HUES6 (cell line): ENCODE data around the gene ELFN2.

ENCODE experiments used
- H3K27ac ChIP-seq: 2 replicates; pipeline ENCODE4 v1.7.0; 2013; ENCODE audit warnings: low read depth, mild to moderate bottlenecking, low read length, inconsistent platforms
- H3K27me3 ChIP-seq: 2 replicates; pipeline ENCODE4 v1.6.1; 2013; ENCODE audit warnings: low read length; ENCODE audit not compliant: control insufficient read depth, insufficient read depth
- H3K36me3 ChIP-seq: 2 replicates; pipeline ENCODE4 v1.6.1; 2013; ENCODE audit warnings: low read length; ENCODE audit not compliant: control insufficient read depth, insufficient read depth
- H3K4me1 ChIP-seq: 2 replicates; pipeline ENCODE4 v1.6.1; 2013; ENCODE audit warnings: low read length; ENCODE audit not compliant: control insufficient read depth, insufficient read depth
- H3K4me3 ChIP-seq: 2 replicates; pipeline ENCODE4 v1.5.1; 2013; ENCODE audit warnings: low read depth, low read length
- H3K9ac ChIP-seq: one replicate; pipeline ENCODE4 v1.6.1; 2013; ENCODE audit warnings: mild to moderate bottlenecking, low read length
- H3K9me3 ChIP-seq: 2 replicates; pipeline ENCODE4 v1.6.1; 2013; ENCODE audit warnings: low read depth, low read length; ENCODE audit not compliant: control insufficient read depth, insufficient read depth

ELFN2 gene

DNA sequence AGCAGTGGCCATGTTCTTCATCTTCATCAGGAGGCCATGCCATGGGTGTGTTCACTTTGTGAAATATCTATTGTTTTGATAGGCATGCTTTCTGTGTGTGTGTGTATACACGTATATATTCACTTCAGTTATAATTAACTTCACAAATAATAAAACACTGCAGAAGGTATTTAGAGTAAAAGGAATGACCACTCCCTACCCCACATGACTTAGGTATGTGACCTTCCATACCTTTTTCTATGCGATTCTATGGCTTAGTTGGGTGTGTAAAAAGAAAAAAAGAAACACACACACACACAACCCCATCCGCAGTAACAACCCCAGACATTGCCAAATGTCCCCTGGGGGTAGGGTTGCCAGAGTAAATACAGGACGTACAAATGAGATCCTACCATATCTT lies 73.0 kb downstream of the ELFN2 start:
- no peaks in the 10 kb centered on the region; the same call in 1 of the 2 replicates for H3K27me3 ChIP-seq
- H3K27ac ChIP-seq, result no peak overlapping the region
- no peak overlapping the region for H3K4me3 ChIP-seq
- no peaks in the 10 kb centered on the region for H3K9me3 ChIP-seq
- no peak overlapping the region for H3K9ac ChIP-seq
- H3K4me1 ChIP-seq, result peaks cover 6% of the 10 kb centered on the region; the same call in 1 of the 2 replicates
- H3K36me3 ChIP-seq, result no peaks in the 10 kb centered on the region

DNA sequence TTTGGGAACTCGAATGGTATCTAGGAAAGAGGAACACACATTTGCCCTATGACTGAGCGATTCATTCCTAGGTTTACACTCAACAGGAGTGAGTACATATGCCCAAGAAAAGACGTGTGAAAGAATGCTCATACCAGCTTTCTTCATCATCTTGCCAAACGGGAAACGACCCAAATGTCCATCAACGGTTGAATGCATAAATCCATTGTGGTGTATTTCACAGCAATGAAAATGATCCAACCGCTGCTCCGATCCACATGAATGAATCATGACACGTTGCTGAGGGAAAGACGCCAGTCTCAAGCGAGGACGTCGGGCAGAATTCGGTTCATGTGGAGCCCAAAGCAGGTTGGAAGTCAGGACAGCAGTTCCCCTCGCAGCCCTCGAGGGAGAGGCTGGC lies 73.4 kb downstream of the ELFN2 start:
- no peak overlapping the region for H3K4me3 ChIP-seq
- H3K4me1 ChIP-seq, result peaks cover 2% of the 10 kb centered on the region; the same call in 1 of the 2 replicates
- no peak overlapping the region for H3K9ac ChIP-seq
- no peak overlapping the region for H3K27ac ChIP-seq
- H3K9me3 ChIP-seq, result no peaks in the 10 kb centered on the region
- H3K27me3 ChIP-seq, result no peaks in the 10 kb centered on the region; the same call in 1 of the 2 replicates
- no peaks in the 10 kb centered on the region for H3K36me3 ChIP-seq

DNA sequence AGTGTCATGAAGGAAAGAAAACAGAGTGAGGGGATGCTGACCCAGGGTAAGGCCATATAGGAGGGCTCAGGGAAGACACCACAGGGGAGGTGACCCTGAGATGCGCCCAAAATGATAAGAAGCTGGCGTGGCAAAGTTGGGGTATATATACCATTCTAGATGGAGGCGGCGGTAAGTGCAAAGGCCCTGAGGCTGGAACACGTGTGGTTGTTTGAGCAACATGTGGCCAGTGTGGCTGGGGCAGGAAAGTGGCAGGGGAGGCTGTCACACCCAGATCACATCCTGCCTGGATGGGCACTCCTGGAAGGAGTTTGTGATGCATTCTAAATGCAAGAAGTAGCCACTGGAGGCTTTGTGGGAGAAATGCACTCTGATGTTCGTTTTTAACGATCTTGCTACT lies 74.8 kb downstream of the ELFN2 start:
- no peaks in the 10 kb centered on the region for H3K9me3 ChIP-seq
- no peaks in the 10 kb centered on the region for H3K36me3 ChIP-seq
- H3K9ac ChIP-seq, result no peak overlapping the region
- no peaks in the 10 kb centered on the region for H3K4me1 ChIP-seq
- H3K4me3 ChIP-seq, result no peak overlapping the region
- no peak overlapping the region for H3K27ac ChIP-seq
- H3K27me3 ChIP-seq, result no peaks in the 10 kb centered on the region; the same call in 1 of the 2 replicates

DNA sequence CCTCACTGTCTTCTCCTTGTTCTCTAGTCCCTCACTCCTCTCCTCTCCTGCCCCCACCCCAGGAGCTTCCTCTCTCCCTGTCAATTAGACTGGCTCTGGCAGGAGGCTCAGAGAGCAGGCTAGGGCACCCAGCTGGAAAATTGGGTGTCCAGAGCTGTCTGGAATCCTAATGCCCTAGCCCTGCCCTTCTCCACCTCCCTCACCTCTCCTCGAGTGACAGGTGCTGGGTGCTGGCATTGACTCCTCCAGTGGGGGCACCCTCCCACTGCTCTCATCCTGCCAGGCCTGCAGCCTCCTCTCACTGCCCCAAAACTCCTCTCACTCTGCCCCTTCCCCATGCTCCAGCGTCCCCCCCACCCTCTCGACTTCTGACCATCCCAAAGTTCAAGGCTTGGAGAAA lies 76.0 kb downstream of the ELFN2 start:
- Histone ChIP-seq H3K4me3 (no peak overlapping the region), H3K36me3 (no peaks in the 10 kb centered on the region), H3K9me3 (no peaks in the 10 kb centered on the region), H3K27me3 (no peaks in the 10 kb centered on the region; the same call in 1 of the 2 replicates), H3K4me1 (no peaks in the 10 kb centered on the region), H3K27ac (no peak overlapping the region), H3K9ac (no peak overlapping the region)

DNA sequence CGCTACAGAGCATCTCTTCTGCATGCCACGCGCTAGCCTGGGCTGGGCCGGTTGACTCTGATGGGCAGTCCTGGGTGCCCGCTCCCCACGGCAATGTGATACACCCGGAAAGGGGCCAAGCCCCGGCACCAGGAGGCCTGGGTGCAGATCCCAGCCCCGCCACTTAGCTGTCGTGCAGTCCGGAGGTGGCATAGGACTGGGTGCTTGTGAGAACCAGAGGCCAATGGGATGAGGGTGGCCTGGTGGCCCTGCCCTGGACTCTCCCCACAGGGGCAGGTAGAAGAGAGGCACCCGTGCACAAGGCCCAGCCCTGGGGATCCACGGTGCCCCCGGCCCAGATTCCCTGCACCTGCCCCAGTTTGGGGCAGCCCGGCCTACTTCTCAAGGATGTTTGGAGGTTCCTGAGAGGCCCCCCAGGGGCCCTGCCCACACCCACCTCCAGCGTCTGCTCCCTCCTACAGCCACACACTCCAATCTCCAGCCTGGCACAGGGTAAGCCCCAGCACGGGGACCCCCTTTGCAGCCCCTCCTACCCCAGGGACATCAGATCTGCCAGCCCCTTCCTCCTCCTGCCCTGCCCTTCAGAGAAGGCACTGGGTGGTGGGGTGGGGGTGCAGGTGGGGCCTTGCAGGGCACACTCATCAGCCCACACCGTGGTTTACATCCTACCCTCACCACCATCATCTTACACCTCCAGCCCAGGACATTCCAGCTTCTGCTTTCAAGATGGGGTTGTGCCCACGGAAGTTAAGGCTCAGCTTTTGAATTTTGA lies 78.0 kb downstream of the ELFN2 start:
- no peak overlapping the region for H3K9ac ChIP-seq
- H3K4me3 ChIP-seq, result no peak overlapping the region
- H3K9me3 ChIP-seq, result no peaks in the 10 kb centered on the region
- no peaks in the 10 kb centered on the region for H3K36me3 ChIP-seq
- no peak overlapping the region for H3K27ac ChIP-seq
- 0 out of 2 replicates have a peak, but pooled peaks cover 4% of the 10 kb centered on the region for H3K4me1 ChIP-seq
- no peaks in the 10 kb centered on the region; the same call in 1 of the 2 replicates for H3K27me3 ChIP-seq

DNA sequence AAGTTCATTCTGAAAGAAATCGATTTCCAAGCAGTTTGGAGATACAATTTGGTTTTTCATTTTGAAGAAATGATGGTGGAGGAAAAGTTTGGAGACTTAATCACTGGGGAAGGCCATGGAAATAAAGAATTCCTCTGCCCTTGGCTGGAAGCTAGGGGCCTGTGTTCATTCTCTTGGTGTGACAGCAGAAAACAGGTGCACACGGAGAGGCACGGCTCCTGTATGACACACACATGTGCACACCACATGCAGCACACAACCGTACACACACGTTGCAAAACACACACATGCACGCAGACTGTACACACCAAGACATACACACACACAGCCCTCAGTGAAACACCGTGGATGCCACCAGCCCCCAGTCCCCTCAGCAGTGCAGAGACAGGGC lies 80.8 kb downstream of the ELFN2 start:
- no peaks in the 10 kb centered on the region for H3K9me3 ChIP-seq
- no peak overlapping the region for H3K27ac ChIP-seq
- H3K36me3 ChIP-seq, result no peaks in the 10 kb centered on the region
- no peak overlapping the region for H3K4me3 ChIP-seq
- no peak overlapping the region for H3K9ac ChIP-seq
- peaks cover 7% of the 10 kb centered on the region; the same call in 1 of the 2 replicates for H3K27me3 ChIP-seq
- peaks cover 10% of the 10 kb centered on the region; the same call in 1 of the 2 replicates for H3K4me1 ChIP-seq

DNA sequence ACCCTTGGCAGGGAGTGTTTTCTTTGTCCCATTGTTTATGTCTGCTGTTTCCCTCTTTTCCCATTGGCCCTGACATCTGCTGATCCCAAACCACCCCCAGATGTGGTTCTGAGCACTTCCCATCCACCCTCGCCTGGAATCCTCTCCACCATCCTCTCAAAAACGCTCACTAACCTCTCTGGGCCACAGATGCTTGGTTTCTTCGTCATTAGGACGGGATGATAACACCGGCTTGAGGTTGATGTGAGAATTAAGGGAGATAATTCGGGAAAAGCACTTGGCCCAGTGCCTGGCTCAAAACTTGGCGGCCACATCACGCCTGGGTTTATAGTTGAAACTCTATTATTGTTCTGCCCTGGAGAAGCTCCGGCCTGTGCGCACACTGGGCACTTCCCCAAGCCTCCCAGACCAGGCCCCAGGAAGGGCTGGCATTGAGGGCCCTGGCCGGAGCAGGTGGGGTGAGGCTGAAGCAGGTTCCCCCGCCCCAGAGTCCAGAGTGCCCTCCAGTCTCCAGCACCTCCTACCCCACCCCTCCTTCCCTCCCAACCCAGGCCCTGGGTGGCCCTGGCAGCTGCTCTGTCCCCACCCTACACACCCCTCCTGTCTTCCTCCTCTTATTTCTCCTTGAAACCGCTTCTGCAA lies 81.3 kb downstream of the ELFN2 start:
- H3K27ac ChIP-seq, result no peak overlapping the region
- no peaks in the 10 kb centered on the region for H3K36me3 ChIP-seq
- H3K4me3 ChIP-seq, result no peak overlapping the region
- H3K9me3 ChIP-seq, result no peaks in the 10 kb centered on the region
- H3K27me3 ChIP-seq, result peaks cover 13% of the 10 kb centered on the region; the same call in 1 of the 2 replicates
- peaks cover 11% of the 10 kb centered on the region for H3K4me1 ChIP-seq
- H3K9ac ChIP-seq, result no peak overlapping the region

DNA sequence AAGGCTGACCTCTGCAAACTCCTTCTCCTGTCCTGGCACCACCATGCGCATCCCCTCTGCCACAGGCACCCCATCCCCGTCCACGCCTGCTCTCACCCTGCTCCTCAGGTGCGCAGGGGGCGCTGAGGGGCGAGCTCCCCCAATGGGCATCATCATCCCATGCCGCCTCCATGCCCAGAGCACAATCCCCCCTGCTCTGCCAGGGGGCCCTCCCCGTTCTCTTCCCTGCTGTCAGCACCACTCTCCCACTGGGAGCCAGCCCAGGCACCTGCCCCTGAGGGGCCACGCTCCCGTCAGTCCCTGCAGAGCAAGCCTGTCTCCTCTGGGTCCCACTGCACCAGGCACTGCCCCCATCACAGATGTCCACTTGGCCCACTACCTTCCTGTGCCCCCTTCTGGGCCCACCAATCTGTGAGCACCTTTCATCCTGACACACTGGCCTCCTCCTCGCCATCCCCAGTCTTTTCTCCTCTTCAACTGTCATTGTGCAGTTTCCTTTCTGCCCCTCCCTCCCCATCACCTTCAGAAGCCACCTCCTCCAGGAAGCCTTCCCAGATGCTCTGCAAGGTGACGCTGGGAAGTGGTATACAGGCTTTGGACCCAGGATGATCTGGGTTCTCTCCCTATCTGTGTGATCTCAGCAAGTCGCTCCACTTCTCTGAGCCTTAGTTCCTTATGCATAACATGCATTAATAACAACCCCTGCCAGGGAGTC lies 82.4 kb downstream of the ELFN2 start:
- no peak overlapping the region for H3K9ac ChIP-seq
- peaks cover 17% of the 10 kb centered on the region for H3K4me1 ChIP-seq
- no peaks in the 10 kb centered on the region for H3K36me3 ChIP-seq
- H3K9me3 ChIP-seq, result no peaks in the 10 kb centered on the region
- no peak overlapping the region for H3K27ac ChIP-seq
- peaks cover 23% of the 10 kb centered on the region; the same call in 1 of the 2 replicates for H3K27me3 ChIP-seq
- no peak overlapping the region for H3K4me3 ChIP-seq

DNA sequence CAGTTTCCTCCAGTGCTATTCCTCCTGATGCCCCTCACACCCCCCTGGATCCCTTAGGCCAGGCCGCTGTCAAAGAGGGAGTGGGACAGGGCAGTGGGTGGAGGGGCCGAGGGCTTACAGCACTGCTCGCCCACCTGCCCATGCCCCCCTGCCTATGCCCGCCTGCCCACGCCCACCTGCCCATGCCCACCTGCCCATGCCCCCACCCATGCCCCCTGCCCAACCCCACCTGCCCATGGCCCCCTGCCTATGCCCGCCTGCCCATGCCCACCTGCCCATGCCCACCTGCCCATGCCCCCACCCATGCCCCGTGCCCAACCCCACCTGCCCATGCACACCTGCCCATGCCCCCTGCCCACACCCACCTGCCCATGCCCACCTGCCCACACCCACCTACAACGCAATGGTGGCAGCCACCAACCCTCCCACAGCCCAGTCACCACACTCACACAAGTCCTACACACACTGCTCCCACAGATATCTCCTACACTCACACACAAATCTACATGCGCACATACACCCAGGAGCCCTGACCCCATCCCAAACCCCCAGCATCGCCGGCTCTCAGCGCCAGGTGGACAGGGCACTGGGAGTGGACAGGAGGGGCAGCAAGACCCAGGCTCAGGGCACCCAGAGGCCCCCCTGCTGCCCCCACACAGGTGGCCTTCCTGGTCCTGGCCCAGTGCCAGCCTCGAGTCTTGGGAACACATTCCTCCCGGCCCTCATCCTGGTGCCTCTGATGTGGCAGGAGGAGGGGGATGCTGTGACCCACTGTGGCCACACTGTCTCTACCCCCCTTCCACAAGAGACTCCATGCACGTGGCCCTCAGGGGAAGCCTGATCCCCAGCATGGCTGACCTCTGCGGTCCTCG lies 83.2 kb downstream of the ELFN2 start:
- H3K9me3 ChIP-seq, result no peaks in the 10 kb centered on the region
- no peak overlapping the region for H3K27ac ChIP-seq
- H3K27me3 ChIP-seq, result peaks cover 26% of the 10 kb centered on the region; the same call in 1 of the 2 replicates
- H3K4me1 ChIP-seq, result peaks cover 17% of the 10 kb centered on the region
- no peak overlapping the region for H3K4me3 ChIP-seq
- no peaks in the 10 kb centered on the region for H3K36me3 ChIP-seq
- H3K9ac ChIP-seq, result no peak overlapping the region

DNA sequence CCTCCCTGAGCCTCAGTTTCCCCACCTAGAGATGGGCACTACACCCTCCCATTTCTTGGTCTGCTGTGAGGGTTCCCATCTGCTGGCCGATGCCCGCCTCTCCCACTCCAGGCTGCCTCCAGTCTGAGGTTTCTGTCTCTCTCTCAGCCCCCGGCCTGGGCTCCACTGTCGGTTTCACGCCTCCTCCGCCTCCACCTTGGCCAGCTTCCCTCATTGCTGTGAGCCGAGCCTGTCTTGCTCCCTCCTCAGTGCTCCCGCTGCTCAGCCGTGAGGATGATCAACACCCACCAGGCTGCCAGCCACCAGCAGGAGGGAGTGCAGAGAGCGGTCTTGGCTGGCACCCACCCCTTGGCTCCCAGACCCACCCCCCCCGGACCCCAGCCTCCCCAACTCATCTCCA lies 83.9 kb downstream of the ELFN2 start:
- H3K9me3 ChIP-seq, result no peaks in the 10 kb centered on the region
- no peak overlapping the region for H3K9ac ChIP-seq
- peaks cover 17% of the 10 kb centered on the region for H3K4me1 ChIP-seq
- H3K27me3 ChIP-seq, result peaks cover 26% of the 10 kb centered on the region; the same call in 1 of the 2 replicates
- H3K36me3 ChIP-seq, result no peaks in the 10 kb centered on the region
- no peak overlapping the region for H3K27ac ChIP-seq
- H3K4me3 ChIP-seq, result no peak overlapping the region
